ENCODE results near the gene ALKBH7.

DNA sequence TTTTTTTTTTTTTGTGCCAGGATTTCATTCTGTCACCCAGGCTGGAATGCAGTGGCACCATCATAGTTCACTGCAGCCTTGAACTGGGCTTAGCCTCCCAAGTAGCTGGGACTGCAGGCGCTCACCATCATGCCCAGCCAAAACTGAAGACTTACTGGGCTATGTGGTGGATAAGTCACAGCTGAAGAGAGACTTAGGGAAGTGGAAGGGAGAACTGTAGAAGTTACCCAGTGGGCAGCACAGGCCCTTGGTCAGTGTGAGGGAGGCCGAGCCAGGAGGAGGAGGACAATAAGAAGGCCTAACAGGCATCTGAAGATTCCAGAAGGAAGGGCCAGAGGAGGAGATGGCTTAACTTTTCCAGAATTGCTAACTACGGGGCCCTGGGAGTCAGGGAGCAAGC lies 7.2 kb downstream of the ALKBH7 start:
- TF ChIP-seq, protein P1, sequence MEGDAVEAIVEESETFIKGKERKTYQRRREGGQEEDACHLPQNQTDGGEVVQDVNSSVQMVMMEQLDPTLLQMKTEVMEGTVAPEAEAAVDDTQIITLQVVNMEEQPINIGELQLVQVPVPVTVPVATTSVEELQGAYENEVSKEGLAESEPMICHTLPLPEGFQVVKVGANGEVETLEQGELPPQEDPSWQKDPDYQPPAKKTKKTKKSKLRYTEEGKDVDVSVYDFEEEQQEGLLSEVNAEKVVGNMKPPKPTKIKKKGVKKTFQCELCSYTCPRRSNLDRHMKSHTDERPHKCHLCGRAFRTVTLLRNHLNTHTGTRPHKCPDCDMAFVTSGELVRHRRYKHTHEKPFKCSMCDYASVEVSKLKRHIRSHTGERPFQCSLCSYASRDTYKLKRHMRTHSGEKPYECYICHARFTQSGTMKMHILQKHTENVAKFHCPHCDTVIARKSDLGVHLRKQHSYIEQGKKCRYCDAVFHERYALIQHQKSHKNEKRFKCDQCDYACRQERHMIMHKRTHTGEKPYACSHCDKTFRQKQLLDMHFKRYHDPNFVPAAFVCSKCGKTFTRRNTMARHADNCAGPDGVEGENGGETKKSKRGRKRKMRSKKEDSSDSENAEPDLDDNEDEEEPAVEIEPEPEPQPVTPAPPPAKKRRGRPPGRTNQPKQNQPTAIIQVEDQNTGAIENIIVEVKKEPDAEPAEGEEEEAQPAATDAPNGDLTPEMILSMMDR (IDR thresholded peaks at IDR 0.05): no peak
- no peak for TF ChIP-seq POLR2AphosphoS5 (IDR thresholded peaks at IDR 0.05)
- no peak for TF ChIP-seq POLR2A (IDR thresholded peaks at IDR 0.05)

All from breast epithelium (tissue), 3 donors.